Sigmoid colon (tissue), 4 donors: Measurements from ENCODE around the gene PRKCA.

Experiments used
- EP300 ChIP-seq, 4 donors: sonication (generic); formaldehyde crosslinking; IDR thresholded peaks; one replicate each; pipeline ENCODE4 v1.6.1; 2017; ENCODE audit warnings: antibody characterized with exemption in 4 of 4
- POLR2A ChIP-seq, 2 donors: fragments of 450-650 bp; IDR thresholded peaks; one replicate each; pipeline ENCODE4 v1.6.1; 2016; ENCODE audit warnings: antibody characterized with exemption in 2 of 2, mild to moderate bottlenecking in 2 of 2, moderate library complexity in 2 of 2
- TF ChIP-seq, protein P1 (sequence below), 4 experiments: fragments of 450-650 bp in 3 of 4; fragments of 200-600 bp in 1 of 4; IDR thresholded peaks; one replicate each; pipeline ENCODE4 v1.5.1; 2016 to 2019; ENCODE audit warnings: antibody characterized with exemption in 4 of 4, mild to moderate bottlenecking in 3 of 4, moderate library complexity in 2 of 4

DNA sequence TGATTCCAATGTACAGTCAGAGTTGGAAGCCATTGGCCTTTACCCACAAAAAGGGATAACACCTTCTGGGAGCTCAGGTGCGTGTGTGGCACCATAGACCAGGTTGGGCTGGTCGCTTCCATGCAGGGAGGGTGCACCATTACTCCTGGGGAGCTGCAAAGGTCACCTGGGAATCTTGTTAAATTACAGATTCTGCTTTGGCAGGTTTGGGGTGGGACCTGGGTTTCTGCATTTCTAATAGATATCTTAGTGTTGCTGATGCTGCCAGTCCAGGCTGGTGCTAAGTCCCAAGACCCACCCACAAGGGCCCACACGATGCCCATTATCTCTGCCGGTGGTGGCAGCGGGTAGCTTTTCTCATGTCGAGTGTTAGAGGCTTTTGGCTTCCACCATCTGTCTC lies 384.2 kb downstream of the PRKCA start:
- TF ChIP-seq POLR2A (IDR thresholded peaks at IDR 0.05) = no peak
- TF ChIP-seq, protein P1, sequence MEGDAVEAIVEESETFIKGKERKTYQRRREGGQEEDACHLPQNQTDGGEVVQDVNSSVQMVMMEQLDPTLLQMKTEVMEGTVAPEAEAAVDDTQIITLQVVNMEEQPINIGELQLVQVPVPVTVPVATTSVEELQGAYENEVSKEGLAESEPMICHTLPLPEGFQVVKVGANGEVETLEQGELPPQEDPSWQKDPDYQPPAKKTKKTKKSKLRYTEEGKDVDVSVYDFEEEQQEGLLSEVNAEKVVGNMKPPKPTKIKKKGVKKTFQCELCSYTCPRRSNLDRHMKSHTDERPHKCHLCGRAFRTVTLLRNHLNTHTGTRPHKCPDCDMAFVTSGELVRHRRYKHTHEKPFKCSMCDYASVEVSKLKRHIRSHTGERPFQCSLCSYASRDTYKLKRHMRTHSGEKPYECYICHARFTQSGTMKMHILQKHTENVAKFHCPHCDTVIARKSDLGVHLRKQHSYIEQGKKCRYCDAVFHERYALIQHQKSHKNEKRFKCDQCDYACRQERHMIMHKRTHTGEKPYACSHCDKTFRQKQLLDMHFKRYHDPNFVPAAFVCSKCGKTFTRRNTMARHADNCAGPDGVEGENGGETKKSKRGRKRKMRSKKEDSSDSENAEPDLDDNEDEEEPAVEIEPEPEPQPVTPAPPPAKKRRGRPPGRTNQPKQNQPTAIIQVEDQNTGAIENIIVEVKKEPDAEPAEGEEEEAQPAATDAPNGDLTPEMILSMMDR (IDR thresholded peaks at IDR 0.05) = no peak
- TF ChIP-seq EP300 (IDR thresholded peaks at IDR 0.05) = no peak
